ENCODE results near the gene DMRT1.

The DMRT1 gene

DNA sequence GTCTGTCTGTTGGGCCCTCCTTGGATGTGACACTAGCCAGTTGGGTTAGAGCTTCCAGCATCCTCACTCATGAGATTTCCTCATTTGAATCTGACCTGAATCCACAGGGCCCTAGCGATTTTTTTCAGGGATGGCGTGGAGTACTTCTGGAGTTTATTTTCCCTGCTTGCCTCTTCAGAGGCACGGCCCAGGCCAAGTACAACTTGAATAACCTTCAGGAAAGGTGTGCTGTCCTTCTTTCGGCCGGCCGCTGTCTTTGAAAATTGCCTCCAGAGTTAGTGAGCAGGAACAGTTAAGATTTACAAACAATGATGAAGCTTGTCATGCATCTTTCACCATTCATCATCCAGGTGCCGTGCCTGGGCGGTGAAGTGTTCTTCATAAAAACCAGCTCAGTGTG is 85.5 kb downstream of the DMRT1 start:
- no peak for DNase-seq

DNA sequence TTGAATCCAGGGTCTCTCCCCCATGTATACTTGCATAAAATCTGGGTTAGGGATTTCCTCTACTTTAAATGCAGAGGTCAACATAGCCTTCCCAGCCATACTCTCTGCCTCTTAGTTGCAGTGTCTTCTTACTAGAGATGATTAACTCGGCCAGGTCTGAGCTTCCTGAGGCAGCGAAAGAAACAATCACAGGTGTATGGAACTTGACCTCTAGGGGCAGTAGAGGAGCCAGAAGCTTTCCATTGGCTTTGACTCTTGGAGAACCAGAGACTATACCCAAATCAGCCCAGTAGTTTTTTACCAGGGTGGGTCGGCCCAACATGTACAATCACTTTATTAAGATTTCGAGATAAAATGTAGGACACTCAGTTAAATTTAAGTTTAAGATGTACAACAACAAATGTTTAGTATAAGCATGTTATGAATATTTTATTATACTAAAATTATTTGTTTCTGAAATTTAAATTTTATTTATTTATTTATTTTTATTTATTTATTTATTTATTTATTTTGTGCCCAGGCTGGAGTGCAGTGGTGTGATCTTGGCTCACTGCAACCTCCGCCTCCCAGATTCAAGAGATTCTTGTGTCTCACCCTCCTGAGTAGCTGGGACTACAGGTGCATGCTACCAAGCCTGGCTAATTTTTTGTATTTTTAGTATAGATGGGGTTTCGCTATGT is 87.0 kb downstream of the DMRT1 start:
- no peak for DNase-seq

- DNase-seq, result no peak
Observed at GRCh38 chr9:929719-930118, 88.2 kb downstream of the DMRT1 start.

DNA sequence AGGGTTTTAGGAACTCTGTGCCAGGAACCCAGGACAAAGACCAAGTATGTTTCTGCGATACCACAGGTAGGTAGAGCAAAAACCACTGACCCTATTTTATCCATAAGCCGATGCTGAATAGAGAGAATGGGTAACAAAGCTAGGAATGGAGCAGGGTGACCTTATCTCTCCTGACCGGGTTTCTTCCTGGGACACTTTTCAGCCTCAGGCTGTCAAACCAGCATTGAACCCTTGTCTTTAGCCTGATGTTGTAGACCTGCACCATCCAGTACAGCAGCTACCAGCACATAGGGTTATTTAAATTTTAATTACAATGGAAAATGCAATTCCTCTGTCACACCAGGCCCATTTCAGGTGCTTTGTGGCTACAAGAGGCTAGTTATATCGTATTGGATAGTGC is 91.9 kb downstream of the DMRT1 start:
- no peak for DNase-seq

DNA sequence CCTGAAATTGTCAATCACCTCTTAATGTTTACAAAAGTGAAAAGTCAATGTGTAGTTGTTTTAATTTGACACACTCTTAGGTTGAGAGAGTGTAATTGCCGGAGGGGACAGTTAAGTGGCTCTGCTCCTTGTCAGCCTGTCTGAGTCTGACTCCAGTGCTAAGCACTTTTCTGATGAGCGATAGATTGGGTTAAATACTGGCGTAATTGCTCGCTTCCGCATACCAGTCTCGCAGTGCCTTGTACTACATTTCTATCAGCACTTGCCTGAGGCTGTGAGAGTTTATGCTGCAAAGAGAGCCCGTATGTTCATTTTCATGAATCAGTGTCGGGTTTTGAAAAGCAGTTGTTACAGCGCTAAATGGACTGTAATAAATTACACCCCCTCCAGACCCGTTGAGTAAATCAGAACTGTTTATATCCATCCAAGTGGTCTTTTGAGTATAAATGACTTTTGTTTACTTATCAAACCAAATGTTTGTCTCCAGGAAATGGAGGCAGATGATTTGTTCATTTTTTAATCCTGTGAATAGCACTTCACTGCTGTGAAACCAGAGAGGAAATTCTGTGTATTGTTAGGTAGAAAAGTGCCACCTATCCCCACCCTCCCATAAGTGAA is 94.0 kb downstream of the DMRT1 start:
- DNase-seq, result no peak

DNA sequence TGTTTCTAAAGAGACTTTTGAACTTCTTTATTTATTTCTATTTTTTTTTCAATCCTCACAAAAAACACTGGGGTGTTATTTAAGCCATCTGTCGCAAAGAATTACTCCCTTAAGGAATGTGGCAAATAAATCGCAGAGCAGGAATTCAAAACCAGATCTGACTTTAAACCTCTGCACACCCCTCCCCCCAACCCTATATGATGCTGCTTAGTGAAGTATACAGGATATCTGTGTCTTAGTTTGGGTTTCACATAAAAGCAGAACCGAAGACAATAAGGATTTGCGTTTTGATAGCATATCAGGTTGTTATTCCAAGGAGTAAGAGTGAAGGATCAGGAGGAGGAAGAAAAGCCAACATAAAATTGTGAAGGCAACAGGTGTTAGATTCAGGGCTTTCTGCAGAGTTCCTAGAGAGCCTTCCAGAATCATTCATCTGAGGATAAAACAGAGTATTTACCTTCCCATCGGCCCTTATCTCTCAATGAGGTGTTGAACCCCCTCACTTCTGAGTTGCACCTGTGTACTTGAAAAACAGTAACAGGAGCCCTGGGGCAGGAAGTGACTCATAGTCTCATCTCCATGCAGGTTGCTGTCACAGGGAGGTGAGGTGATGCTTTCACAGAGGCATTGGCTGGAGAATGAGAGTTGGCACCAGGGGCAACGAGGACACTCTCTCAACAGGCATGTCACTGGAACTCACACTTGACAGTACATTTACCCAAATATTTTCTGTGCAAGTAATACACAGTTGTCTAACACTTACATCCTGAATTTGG is 101.5 kb downstream of the DMRT1 start:
- DNase-seq, result no peak

DNA sequence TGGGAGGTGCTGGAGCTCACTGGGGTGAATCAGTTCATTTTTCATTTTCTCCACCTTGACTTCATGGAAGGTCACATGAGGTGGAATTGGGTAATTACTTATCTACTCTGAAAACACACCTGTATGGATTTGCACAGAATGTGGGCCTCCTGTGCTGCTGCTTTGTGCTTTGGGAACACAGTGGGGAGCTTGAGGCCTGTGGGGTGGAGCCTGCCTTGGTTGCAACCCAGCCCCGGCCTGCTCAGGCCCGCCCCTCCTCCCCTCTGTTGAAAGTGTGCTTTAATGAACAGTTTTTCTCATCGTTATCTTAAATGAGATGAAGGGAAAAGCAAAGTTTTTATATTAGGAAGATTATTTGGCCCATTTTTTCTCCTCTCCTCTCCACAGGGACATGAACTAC is 106.5 kb downstream of the DMRT1 start:
- no peak for DNase-seq

- DNase-seq, result no peak
Observed at GRCh38 chr9:948497-948896, 107.0 kb downstream of the DMRT1 start.

- DNase-seq, result no peak
Observed at GRCh38 chr9:950139-950538, 108.6 kb downstream of the DMRT1 start.

DNA sequence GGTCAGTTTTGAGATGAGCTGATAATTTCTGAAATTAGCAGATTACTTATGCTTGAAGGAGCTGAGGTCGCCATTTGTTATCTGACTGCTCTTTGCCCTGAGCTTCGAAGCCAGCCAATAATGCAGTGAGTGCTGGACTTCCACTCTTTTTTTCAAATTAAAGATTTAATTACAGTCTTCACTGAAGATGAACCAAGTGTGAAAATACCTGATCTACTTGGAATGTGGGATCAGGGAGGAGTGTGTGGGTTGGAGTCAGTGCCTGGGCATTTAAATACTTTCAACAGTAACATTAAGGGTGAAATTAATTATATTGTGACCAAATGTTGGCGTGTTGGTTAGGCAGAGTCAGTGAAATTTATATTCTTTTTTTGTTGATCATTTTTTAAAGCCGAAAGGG is 111.0 kb downstream of the DMRT1 start:
- no peak for DNase-seq

GRCh38 chr9:959105-959504 is 117.6 kb downstream of the DMRT1 start:
- no peak for DNase-seq

- DNase-seq, result no peak
Observed at GRCh38 chr9:959914-960313, 118.4 kb downstream of the DMRT1 start.

DNA sequence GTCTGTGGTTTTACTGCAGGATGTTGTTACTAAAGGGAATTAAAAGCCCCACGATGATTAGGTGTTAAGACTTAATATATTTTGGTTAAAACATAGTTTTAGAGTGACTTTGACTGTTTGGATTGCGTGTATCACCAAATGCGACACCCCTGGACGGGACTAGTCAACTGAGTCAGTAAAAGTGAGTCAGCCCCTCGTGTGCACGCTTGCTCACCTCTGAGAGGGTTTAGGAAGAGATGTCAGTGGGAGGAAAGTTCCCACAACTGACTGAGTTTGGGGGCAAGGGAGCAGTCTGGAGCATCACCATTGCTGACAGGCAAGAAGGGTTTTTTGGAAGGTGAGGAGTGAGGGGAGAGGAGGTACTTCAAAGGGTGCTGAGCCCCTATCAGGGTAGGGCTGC is 120.5 kb downstream of the DMRT1 start:
- no peak for DNase-seq

GRCh38 chr9:965497-965896 is 124.0 kb downstream of the DMRT1 start:
- DNase-seq, result no peak

GRCh38 chr9:966870-967269 is 125.4 kb downstream of the DMRT1 start:
- DNase-seq, result no peak

- no peak for DNase-seq
Observed at GRCh38 chr9:967436-967835, 125.9 kb downstream of the DMRT1 start.

GRCh38 chr9:967903-968641 is 126.6 kb downstream of the DMRT1 start:
- DNase-seq, result no peak

DNA sequence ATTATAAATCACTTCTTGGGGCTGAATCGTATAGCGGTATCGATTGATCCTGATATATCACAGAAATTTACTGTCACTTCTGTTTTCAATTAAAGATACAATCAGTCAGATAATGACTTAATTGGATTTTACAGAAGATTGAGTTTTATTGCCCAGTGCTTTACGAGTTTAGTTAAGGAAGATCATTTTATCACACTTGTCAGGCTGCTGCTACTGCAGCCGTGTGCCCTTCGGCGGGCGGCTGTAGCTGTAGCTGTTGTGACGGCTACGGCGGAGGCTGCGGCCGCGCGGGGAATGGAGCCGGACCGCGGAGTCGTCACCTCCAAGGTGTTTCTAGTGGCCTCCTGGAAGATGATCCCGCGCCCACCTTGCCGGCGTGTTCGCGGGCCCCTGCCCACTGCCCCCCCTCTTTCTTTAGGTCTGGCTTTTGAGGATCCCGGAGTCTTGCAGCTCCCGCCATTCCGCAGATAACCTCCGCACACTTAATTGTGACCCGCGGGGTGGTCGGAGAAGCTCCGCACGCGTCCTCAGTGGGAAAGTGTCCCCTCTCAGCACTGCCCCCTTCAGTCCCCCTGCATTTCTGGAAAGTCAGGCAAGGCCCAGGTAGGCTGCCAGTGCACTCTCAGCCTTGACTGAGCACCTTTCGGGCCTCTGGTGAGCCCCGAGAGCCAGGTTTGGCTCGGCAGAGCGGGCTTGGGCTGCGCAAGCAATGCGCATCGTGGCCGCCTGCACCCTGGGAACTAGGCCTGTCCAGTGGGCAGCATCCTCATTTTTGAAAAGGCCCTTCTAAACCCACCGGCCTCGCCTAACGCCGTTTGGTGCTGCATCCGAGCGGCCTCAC is 128.0 kb downstream of the DMRT1 start:
- DNase-seq, result no peak

- no peak for DNase-seq
Observed at GRCh38 chr9:970151-970996, 128.9 kb downstream of the DMRT1 start.

- no peak for DNase-seq
Observed at GRCh38 chr9:971901-972500, 130.5 kb downstream of the DMRT1 start.

Measured in CD4-positive, alpha-beta T cell treated with Interferon gamma for 1 hour (primary cell).